Kidney tubule cell (primary cell): ENCODE results near the gene CPNE2.
"Not testable (repeated sequence)": the region's sequence is repeated elsewhere in the genome, so short reads cannot be mapped to it uniquely, and the experiment has no call there.

Experiments
- DNase-seq: peaks from one replicate; pipeline ENCODE4 v3.0.0-alpha.2; 2018; ENCODE audit warnings: low spot score

The CPNE2 gene

GRCh38 chr16:57091975-57092785 lies at the start of gene CPNE2:
CPNE2 (plus strand) TSS chr16:57092583; CDS start chr16:57110743, 18,160 bp downstream.
- peak; percentile 64 for DNase-seq

- no peak for DNase-seq
Measured at GRCh38 chr16:57043248-57043647, 49.1 kb upstream of the CPNE2 start.

GRCh38 chr16:57044931-57045693 lies 47.3 kb upstream of the CPNE2 start:
- DNase-seq = no peak

GRCh38 chr16:57045694-57046381 lies 46.5 kb upstream of the CPNE2 start:
- DNase-seq = peak; percentile 41

- DNase-seq = no peak
Measured at GRCh38 chr16:57048095-57048494, 44.3 kb upstream of the CPNE2 start.

- DNase-seq = no peak
Measured at GRCh38 chr16:57049678-57050077, 42.7 kb upstream of the CPNE2 start.

GRCh38 chr16:57051696-57052228 lies 40.6 kb upstream of the CPNE2 start:
- no peak for DNase-seq

GRCh38 chr16:57053206-57053605 lies 39.2 kb upstream of the CPNE2 start:
- DNase-seq = no peak

GRCh38 chr16:57054338-57054737 lies 38.0 kb upstream of the CPNE2 start:
- no peak for DNase-seq

- DNase-seq = no peak
Measured at GRCh38 chr16:57054771-57055170, 37.6 kb upstream of the CPNE2 start.

- DNase-seq = no peak
Measured at GRCh38 chr16:57055671-57056070, 36.7 kb upstream of the CPNE2 start.

GRCh38 chr16:57058291-57058861 lies 34.0 kb upstream of the CPNE2 start:
- no peak for DNase-seq

- no peak for DNase-seq
Measured at GRCh38 chr16:57060323-57061083, 31.9 kb upstream of the CPNE2 start.

- DNase-seq = peak; percentile 48
Measured at GRCh38 chr16:57061084-57061905, 31.1 kb upstream of the CPNE2 start.

- no peak for DNase-seq
Measured at GRCh38 chr16:57062329-57062728, 30.1 kb upstream of the CPNE2 start.

- not testable (repeated sequence) for DNase-seq
Measured at GRCh38 chr16:57063189-57063588, 29.2 kb upstream of the CPNE2 start.

- DNase-seq = no peak
Measured at GRCh38 chr16:57064995-57065394, 27.4 kb upstream of the CPNE2 start.

GRCh38 chr16:57066625-57067024 lies 25.8 kb upstream of the CPNE2 start:
- DNase-seq = no peak

GRCh38 chr16:57067347-57067746 lies 25.0 kb upstream of the CPNE2 start:
- DNase-seq = no peak

- DNase-seq = no peak
Measured at GRCh38 chr16:57069053-57069452, 23.3 kb upstream of the CPNE2 start.
